Right atrium auricular region (tissue), 2 donors: ENCODE results near the gene CCDC88B. TPM values are rescaled to one million over a fixed set of nuclear protein-coding genes. Genes with fewer than 3 reads are reported as not detected.
"Not testable (repeated sequence)": the region's sequence is repeated elsewhere in the genome, so short reads cannot be mapped to it uniquely, and the experiment has no call there.

ENCODE experiments used
- DNase-seq: peaks from one replicate; pipeline ENCODE4 v3.0.0-alpha.2; 2019; ENCODE audit warnings: low spot score
- H3K27ac ChIP-seq, 2 donors: fragments of 200-600 bp; sonication (generic); 1 replicate in 1 of 2; 2 replicates in 1 of 2; pipeline ENCODE4 v1.5.1; 2016 to 2019
- H3K27me3 ChIP-seq, 2 donors: fragments of 200-600 bp; sonication (generic); one replicate each; pipeline versions ENCODE4 v1.5.1 to v1.6.0; 2017 to 2019
- H3K36me3 ChIP-seq: fragments of 200-600 bp; sonication (generic); one replicate; pipeline ENCODE4 v1.5.1; 2016
- H3K4me1 ChIP-seq, 2 donors: fragments of 200-600 bp; sonication (generic); one replicate each; pipeline versions ENCODE4 v1.5.1 to v1.6.0; 2017 to 2019
- H3K4me3 ChIP-seq, 2 donors: fragments of 200-600 bp; sonication (generic); 1 replicate in 1 of 2; 2 replicates in 1 of 2; pipeline ENCODE4 v1.5.1; 2017 to 2019; ENCODE audit warnings: mild to moderate bottlenecking in 1 of 2, moderate library complexity in 1 of 2
- H3K9me3 ChIP-seq, 2 donors: fragments of 200-600 bp; sonication (generic); one replicate each; pipeline ENCODE4 v1.5.1; 2019
- total RNA-seq, 2 donors: library from RNA; depleted of rRNA; stranded (reverse); fragments of >200 nt; gene quantifications; one replicate each; pipeline ENCODE4 v1.1.0, GENCODE V29; 2016
- TF ChIP-seq, protein P1 (sequence below), 2 donors: fragments of 200-600 bp; sonication (generic); IDR thresholded peaks; one replicate each; pipeline ENCODE4 v1.5.1; 2019; ENCODE audit warnings: antibody characterized with exemption in 2 of 2

The CCDC88B gene
- total RNA-seq, 2 donors from 2014 or later, result 11.7 to 12.0 TPM

DNA sequence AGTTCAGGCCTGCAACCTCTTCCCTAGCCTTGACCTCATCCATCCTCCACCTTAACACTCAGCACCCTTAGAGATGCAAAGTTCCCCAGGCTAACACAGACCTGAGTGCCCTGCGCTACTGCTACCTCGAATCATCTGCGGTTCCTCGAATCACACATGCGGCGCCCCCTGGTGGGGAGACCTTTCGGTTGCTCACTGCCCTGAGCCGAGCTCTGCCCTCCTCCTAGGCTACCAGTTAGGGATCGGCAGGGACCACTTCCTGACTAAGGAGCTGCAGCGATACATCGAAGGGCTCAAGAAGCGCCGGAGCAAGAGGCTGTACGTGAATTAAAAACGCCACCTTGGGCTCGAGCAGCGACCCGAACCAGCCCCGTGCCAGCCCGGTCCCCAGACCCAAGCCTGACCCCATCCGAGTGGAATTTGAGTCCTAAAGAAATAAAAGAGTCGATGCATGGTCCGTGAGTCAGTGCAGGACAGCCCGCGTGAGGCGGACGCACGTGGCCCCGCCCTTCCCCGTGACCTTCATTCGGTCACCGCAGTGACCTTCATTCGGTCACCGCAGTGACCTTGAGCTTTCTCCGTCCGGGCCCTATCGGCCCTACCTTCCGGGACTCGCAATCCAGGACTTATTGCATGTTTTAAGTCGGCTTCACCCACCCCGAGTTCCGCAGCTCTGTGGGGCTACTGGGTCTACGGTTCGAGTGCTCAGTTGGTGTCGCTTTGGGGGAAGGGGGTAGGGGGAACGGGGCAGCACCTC, 35.5 kb upstream of the CCDC88B start:
- Histone ChIP-seq H3K27ac (peak overlapping the region; percentile 95 to 97), H3K36me3 (peaks cover 8% of the 10 kb centered on the region), H3K4me1 (peaks cover 0 to 43% of the 10 kb centered on the region in 2 donors), H3K27me3 (peaks cover 0 to 4% of the 10 kb centered on the region in 2 donors), H3K9me3 (no peaks in the 10 kb centered on the region), H3K4me3 (peak overlapping the region; percentile 82 to 87)
- DNase-seq, result peak; percentile 96
- TF ChIP-seq, protein P1, sequence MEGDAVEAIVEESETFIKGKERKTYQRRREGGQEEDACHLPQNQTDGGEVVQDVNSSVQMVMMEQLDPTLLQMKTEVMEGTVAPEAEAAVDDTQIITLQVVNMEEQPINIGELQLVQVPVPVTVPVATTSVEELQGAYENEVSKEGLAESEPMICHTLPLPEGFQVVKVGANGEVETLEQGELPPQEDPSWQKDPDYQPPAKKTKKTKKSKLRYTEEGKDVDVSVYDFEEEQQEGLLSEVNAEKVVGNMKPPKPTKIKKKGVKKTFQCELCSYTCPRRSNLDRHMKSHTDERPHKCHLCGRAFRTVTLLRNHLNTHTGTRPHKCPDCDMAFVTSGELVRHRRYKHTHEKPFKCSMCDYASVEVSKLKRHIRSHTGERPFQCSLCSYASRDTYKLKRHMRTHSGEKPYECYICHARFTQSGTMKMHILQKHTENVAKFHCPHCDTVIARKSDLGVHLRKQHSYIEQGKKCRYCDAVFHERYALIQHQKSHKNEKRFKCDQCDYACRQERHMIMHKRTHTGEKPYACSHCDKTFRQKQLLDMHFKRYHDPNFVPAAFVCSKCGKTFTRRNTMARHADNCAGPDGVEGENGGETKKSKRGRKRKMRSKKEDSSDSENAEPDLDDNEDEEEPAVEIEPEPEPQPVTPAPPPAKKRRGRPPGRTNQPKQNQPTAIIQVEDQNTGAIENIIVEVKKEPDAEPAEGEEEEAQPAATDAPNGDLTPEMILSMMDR (IDR thresholded peaks at IDR 0.05), result peak; percentile 70 to 89

DNA sequence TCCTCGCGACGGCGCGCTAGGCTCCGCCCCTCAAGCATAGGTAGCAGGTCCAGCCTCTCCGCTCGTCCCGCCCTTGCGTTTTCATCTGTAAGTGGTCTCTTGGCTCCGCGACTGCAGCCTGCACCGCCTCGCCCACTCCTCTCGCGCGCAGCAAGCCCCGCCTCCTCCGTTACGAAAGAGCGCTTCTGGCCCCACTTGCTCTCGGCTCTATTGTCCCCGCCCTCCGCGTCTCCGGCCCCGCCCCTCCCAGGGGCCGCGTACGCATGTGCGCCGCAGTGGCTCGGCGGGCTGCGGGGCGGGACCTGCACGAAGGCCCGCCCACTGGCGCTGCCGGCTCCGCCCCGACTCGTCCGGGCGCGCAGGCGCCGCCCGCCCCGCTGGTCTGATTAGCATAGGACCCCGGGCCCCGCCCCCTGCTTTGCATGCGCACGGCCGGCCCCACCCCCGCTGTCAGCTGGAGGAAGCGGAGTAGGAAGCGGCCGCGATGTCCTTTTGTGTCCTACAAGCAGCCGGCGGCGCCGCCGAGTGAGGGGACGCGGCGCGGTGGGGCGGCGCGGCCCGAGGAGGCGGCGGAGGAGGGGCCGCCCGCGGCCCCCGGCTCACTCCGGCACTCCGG, 34.8 kb upstream of the CCDC88B start, which contains the start of gene ESRRA:
ESRRA (plus strand) TSS at position 450 of the 616 bp plus-strand sequence. CDS start 1,656 bp downstream, outside the sequence.
- Histone ChIP-seq H3K9me3 (no peaks in the 10 kb centered on the region), H3K4me3 (peak within 1 kb of the TSS; percentile 82 to 87), H3K27ac (peak within 1 kb of the TSS; percentile 95 to 97), H3K4me1 (peaks cover 0 to 36% of the 10 kb centered on the region in 2 donors), H3K36me3 (peaks cover 8% of the 10 kb centered on the region), H3K27me3 (peaks cover 0 to 4% of the 10 kb centered on the region in 2 donors)
- TF ChIP-seq, protein P1 (IDR thresholded peaks at IDR 0.05), result no peak
- DNase-seq, result peak; percentile 100

GRCh38 chr11:64305691-64306562, 34.1 kb upstream of the CCDC88B start:
- H3K4me3 ChIP-seq, result peak overlapping the region; percentile 82 to 87
- H3K36me3 ChIP-seq, result peaks cover 8% of the 10 kb centered on the region
- H3K27ac ChIP-seq, result peak overlapping the region; percentile 84 to 90
- H3K9me3 ChIP-seq, result no peaks in the 10 kb centered on the region
- TF ChIP-seq, protein P1 (IDR thresholded peaks at IDR 0.05), result peak in 1 of 2 donors; percentile 60
- peaks cover 0 to 28% of the 10 kb centered on the region in 2 donors for H3K4me1 ChIP-seq
- DNase-seq, result peak; percentile 70
- peaks cover 0 to 4% of the 10 kb centered on the region in 2 donors for H3K27me3 ChIP-seq

DNA sequence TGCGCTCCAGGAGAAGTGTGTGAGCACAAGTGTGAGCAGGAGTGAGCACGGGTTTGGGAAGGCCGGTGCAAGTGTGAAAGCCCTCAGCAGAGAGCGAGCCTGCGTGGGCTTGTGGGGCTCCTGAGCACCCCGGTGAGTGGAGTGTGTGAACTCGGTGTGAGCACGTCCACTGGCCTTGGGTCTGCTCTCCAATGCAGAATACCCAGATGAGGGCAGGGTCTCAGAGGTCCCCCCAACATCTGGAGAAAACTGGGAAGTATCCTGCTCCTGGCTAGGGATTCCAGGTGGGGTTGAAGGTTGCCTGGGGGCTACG, 33.5 kb upstream of the CCDC88B start:
- Histone ChIP-seq H3K27me3 (peaks cover 0 to 4% of the 10 kb centered on the region in 2 donors), H3K9me3 (no peaks in the 10 kb centered on the region), H3K27ac (peak overlapping the region; percentile 84 to 90), H3K4me1 (peaks cover 0 to 27% of the 10 kb centered on the region in 2 donors), H3K36me3 (peaks cover 8% of the 10 kb centered on the region), H3K4me3 (peak overlapping the region; percentile 82 to 87)
- no peak for DNase-seq
- TF ChIP-seq, protein P1 (IDR thresholded peaks at IDR 0.05), result no peak

DNA sequence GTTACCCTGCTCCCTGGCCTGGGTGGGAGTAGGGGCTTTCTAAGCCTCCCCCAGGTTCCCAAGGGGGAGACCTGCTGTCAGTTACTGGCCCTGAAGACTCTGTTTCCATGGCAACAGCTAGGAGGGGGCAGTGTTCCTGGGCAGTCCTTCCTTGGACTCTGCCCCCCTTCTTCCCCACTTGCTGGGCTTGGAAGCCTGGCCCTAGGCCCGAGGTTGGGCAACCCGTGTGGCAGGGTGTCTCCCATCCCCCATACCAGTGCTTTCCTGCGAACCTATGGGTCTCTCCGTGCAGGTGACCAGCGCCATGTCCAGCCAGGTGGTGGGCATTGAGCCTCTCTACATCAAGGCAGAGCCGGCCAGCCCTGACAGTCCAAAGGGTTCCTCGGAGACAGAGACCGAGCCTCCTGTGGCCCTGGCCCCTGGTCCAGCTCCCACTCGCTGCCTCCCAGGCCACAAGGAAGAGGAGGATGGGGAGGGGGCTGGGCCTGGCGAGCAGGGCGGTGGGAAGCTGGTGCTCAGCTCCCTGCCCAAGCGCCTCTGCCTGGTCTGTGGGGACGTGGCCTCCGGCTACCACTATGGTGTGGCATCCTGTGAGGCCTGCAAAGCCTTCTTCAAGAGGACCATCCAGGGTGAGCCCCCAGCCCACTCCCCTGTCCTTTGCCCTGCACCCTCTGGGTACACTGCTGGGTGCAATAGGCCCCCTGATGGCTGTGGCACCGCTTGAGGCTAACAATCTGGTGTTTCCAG, 33.0 kb upstream of the CCDC88B start:
- DNase-seq, result no peak
- Histone ChIP-seq H3K27ac (peak overlapping the region; percentile 84 to 90), H3K4me3 (peak overlapping the region; percentile 82 to 87), H3K36me3 (peaks cover 8% of the 10 kb centered on the region), H3K9me3 (no peaks in the 10 kb centered on the region), H3K4me1 (peaks cover 0 to 27% of the 10 kb centered on the region in 2 donors), H3K27me3 (no peaks in the 10 kb centered on the region)
- TF ChIP-seq, protein P1 (IDR thresholded peaks at IDR 0.05), result no peak

DNA sequence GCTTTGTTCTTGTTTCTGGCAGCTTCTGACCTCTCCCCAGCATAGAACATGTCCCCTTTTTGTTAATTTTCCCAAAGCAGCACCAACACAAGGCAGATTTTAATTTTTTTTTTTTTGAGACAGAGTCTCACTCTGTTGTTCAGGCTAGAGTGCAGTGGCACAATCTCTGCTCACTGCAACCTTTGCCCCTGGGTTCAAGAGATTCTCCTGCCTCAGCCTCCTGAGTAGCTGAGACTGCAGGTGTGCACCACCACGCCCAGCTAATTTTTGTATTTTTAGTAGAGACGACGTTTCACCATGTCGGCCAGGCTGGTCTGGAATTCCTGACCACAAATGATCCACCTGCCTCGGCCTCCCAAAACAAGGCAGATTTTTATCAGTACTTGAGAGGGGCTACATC, 32.2 kb upstream of the CCDC88B start:
- peaks cover 0 to 35% of the 10 kb centered on the region in 2 donors for H3K4me1 ChIP-seq
- not testable (repeated sequence) for H3K36me3 ChIP-seq, H3K4me3 ChIP-seq, H3K9me3 ChIP-seq, H3K27me3 ChIP-seq, DNase-seq, H3K27ac ChIP-seq
